HG02973 (cell line): ENCODE results near the gene CPB2.

Experiments
- ATAC-seq: cut with Tn5 transposase; IDR thresholded peaks from one replicate; pipeline ENCODE4 v1.9.1; 2021; ENCODE audit warnings: moderate library complexity; ENCODE audit not compliant: unreplicated experiment

Gene CPB2

GRCh38 chr13:46006688-46007452, 98.0 kb downstream of the CPB2 start:
- ATAC-seq, result no peak

DNA sequence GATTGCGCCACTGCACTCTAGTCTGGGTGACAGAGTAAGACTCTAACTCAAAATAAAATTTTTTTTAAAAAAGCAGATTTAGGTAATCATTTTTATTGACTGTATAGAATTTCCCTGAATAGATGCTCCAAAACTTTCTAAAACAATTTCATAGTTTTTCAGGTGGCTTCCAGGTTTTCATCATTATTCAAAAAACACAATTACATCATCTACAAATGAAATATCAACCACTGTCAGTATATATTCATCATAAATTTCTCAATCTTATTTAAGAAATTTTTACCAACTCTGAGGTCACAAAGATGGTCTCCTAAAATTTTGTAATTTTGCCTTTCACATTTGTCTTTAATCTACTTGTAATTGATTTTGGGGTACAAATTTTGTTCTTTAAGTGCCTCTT, 100.3 kb downstream of the CPB2 start:
- ATAC-seq, result no peak
